K562 (cell line): ENCODE results near the gene OTULIN.

ENCODE experiments used
- CTCF ChIP-seq, 3 experiments: IDR thresholded peaks in 2 of 3; conservative IDR thresholded peaks in 1 of 3; 2 replicates each; pipeline ENCODE4 v1.5.1; 2011 to 2012; ENCODE audit warnings: low read length in 3 of 3, mild to moderate bottlenecking in 3 of 3, control low read depth in 2 of 3, improper control_type of control experiment in 1 of 3, inconsistent platforms in 1 of 3, low read depth in 1 of 3, mixed read lengths in 1 of 3, moderate library complexity in 1 of 3; ENCODE audit not compliant: insufficient read depth in 2 of 3
- HNRNPLL ChIP-seq: fragments of 200-400 bp; formaldehyde crosslinking; IDR thresholded peaks from 2 replicates; pipeline ENCODE4 v1.6.1; 2017; ENCODE audit warnings: low read length, low read depth, mild to moderate bottlenecking; ENCODE audit not compliant: poor library complexity, severe bottlenecking
- MAX ChIP-seq: sonication (generic); formaldehyde crosslinking; IDR thresholded peaks from 2 replicates; pipeline ENCODE4 v1.9.0; 2022; ENCODE audit warnings: mild to moderate bottlenecking, missing genetic modification reagents
- MTA1 ChIP-seq: fragments of 450-650 bp; IDR thresholded peaks from 2 replicates; pipeline ENCODE4 v1.6.1; 2017; ENCODE audit warnings: borderline replicate concordance
- MTA3 ChIP-seq: fragments of 450-650 bp; formaldehyde crosslinking; IDR thresholded peaks from 2 replicates; pipeline ENCODE4 v1.6.1; 2017; ENCODE audit warnings: mild to moderate bottlenecking, borderline replicate concordance
- POLR2A ChIP-seq: fragments of 450-650 bp; conservative IDR thresholded peaks from 2 replicates; pipeline ENCODE4 v1.6.1; 2016
- SAFB ChIP-seq: fragments of 200-400 bp; formaldehyde crosslinking; IDR thresholded peaks from 2 replicates; pipeline ENCODE4 v1.6.1; 2017; ENCODE audit warnings: low read depth, low read length, borderline replicate concordance
- SIN3B ChIP-seq: fragments of 450-650 bp; IDR thresholded peaks from 2 replicates; pipeline ENCODE4 v1.6.1; 2017; ENCODE audit warnings: low read depth, mild to moderate bottlenecking, moderate library complexity
- SIX5 ChIP-seq, 2 experiments: IDR thresholded peaks; 2 replicates each; pipeline ENCODE4 v1.6.1; 2011; ENCODE audit warnings: low read length in 2 of 2, borderline replicate concordance in 1 of 2, low read depth in 1 of 2, mild to moderate bottlenecking in 1 of 2, moderate library complexity in 1 of 2; ENCODE audit not compliant: insufficient read depth in 1 of 2
- SMARCC2 ChIP-seq: fragments of 450-650 bp; IDR thresholded peaks from 2 replicates; pipeline ENCODE4 v1.6.1; 2017; ENCODE audit warnings: antibody characterized with exemption, moderate library complexity, mild to moderate bottlenecking, low read depth
- TAF1 ChIP-seq: IDR thresholded peaks from 2 replicates; pipeline ENCODE4 v1.6.1; 2011; ENCODE audit warnings: mild to moderate bottlenecking, low read length, moderate library complexity; ENCODE audit not compliant: insufficient read depth, control insufficient read depth, severe bottlenecking; ENCODE audit errors: extremely low read depth
- TBL1XR1 ChIP-seq, 2 experiments: IDR thresholded peaks; 2 replicates each; pipeline ENCODE4 v1.6.1; 2012; ENCODE audit warnings: improper control_type of control experiment in 2 of 2, low read length in 2 of 2, mild to moderate bottlenecking in 1 of 2
- TCF7L2 ChIP-seq: fragments of 150-350 bp; IDR thresholded peaks from 2 replicates; pipeline ENCODE4 v1.6.1; 2016; ENCODE audit warnings: low read depth, mild to moderate bottlenecking, low read length, moderate library complexity

GRCh38 chr5:14659821-14660607 is 4.5 kb upstream of the OTULIN start:
- TF ChIP-seq CTCF (IDR thresholded peaks at IDR 0.05 in 2 of 3, conservative IDR thresholded peaks at IDR 0.05 in 1 of 3; ENCODE audit: insufficient read depth in 2 of 3, low read depth in 1 of 3, low read length in 3 of 3) = no peak
- no peak for TF ChIP-seq SAFB
- no peak for TF ChIP-seq HNRNPLL
- no peak for TF ChIP-seq TCF7L2
- TF ChIP-seq MAX (CRISPR knock-in tag) = no peak
- TF ChIP-seq TAF1 = no peak
- TF ChIP-seq SIN3B = no peak
- no peak for TF ChIP-seq SMARCC2
- no peak for TF ChIP-seq POLR2A
- TF ChIP-seq MTA3 = no peak
- TF ChIP-seq MTA1 = no peak
- TF ChIP-seq SIX5 (IDR thresholded peaks at IDR 0.05; ENCODE audit: borderline replicate concordance in 1 of 2, insufficient read depth in 1 of 2, low read depth in 1 of 2, low read length in 2 of 2) = no peak
- TF ChIP-seq TBL1XR1 (IDR thresholded peaks at IDR 0.05; ENCODE audit: low read length in 2 of 2) = no peak
